K562 (cell line): ENCODE measurements around the gene C6orf89. TPM values are rescaled to one million over a fixed set of nuclear protein-coding genes. Genes with fewer than 3 reads are reported as not detected.

Experiments used
- ATAC-seq: fragments of 200-7000 bp; cut with Tn5 transposase; 3 replicates; pipeline ENCODE4 v1.9.1; 2020; ENCODE audit warnings: moderate library complexity
- BruUV-seq: library from RNA; stranded (reverse); fragments of 400-500 nt; replicated peaks from 2 replicates; lab custom pipeline; 2021; lab: Mats Ljungman, UMichigan
- CTCF ChIA-PET: fragments of 300-600 bp; formaldehyde crosslinking; extraction: SDS; loops from one replicate; lab custom pipeline; 2021; ENCODE audit warnings: low intra/inter-chr PET ratio; lab: Yijun Ruan, JAX
- POLR2A ChIA-PET: fragments of 300-600, 350-650 bp; sonication (Branson Sonifier 250); formaldehyde crosslinking; extraction: SDS; loops from one replicate; lab custom pipeline; 2021; ENCODE audit warnings: antibody characterized with exemption, inconsistent platforms; lab: Yijun Ruan, JAX
- DNase-seq, 4 experiments: peaks; one replicate each; pipeline versions ENCODE4 v3.0.0 to v3.0.0-alpha.2; 2011 to 2018; ENCODE audit warnings: low spot score in 3 of 4, mixed read lengths in 3 of 4; ENCODE audit errors: extremely low read depth in 1 of 4
- FAIRE-seq: peaks from 2 replicates; lab custom pipeline; 2011; peaks lifted over from hg19 to GRCh38; lab: Jason Lieb, UNC
- H2AFZ ChIP-seq: 2 replicates; pipeline ENCODE4 v1.6.0; 2011; ENCODE audit warnings: low read depth, low read length, control low read depth, inconsistent platforms
- H3K27ac ChIP-seq: fragments of 200-600 bp; 3 replicates; pipeline ENCODE4 v1.8.0; 2011; ENCODE audit warnings: low read depth, mild to moderate bottlenecking, control low read depth, inconsistent platforms, low read length, moderate library complexity, mixed read lengths; ENCODE audit errors: extremely low read depth
- H3K27me3 ChIP-seq, 2 experiments: fragments of 300-600 bp in 1 of 2; 2 replicates in 1 of 2; 3 replicates in 1 of 2; pipeline versions ENCODE4 v1.6.0 to v1.8.0; 2011; ENCODE audit warnings: inconsistent platforms in 2 of 2, low read length in 2 of 2, mild to moderate bottlenecking in 1 of 2, mixed read lengths in 1 of 2, moderate library complexity in 1 of 2; ENCODE audit not compliant: control insufficient read depth in 2 of 2, insufficient read depth in 2 of 2
- H3K36me3 ChIP-seq: fragments of 300-600 bp; 3 replicates; pipeline ENCODE4 v1.8.0; 2011; ENCODE audit warnings: mild to moderate bottlenecking, low read length, inconsistent platforms; ENCODE audit not compliant: control insufficient read depth, insufficient read depth
- H3K4me1 ChIP-seq, 2 experiments: fragments of 200-600 bp in 1 of 2; replicated peaks in 1 of 2; 2 replicates in 1 of 2; 3 replicates in 1 of 2; pipeline versions ENCODE4 v1.5.1 to v1.8.0; 2011; ENCODE audit warnings: inconsistent platforms in 2 of 2, low read length in 2 of 2, mild to moderate bottlenecking in 1 of 2, mixed read lengths in 1 of 2, moderate library complexity in 1 of 2; ENCODE audit not compliant: control insufficient read depth in 2 of 2, insufficient read depth in 2 of 2
- H3K4me2 ChIP-seq: 2 replicates; pipeline ENCODE4 v1.6.1; 2011; ENCODE audit warnings: low read length, control low read depth, inconsistent platforms, mixed read lengths; ENCODE audit not compliant: insufficient read depth
- H3K4me3 ChIP-seq: fragments of 200-600 bp; sonication (generic), shearing (Covaris generic); 2 replicates; pipeline ENCODE4 v1.5.1; 2016; ENCODE audit warnings: control low read depth, inconsistent platforms
- H3K79me2 ChIP-seq: fragments of 200-600 bp; 3 replicates; pipeline ENCODE4 v1.8.0; 2011; ENCODE audit warnings: low read length, inconsistent platforms; ENCODE audit not compliant: control insufficient read depth, insufficient read depth
- H3K9ac ChIP-seq, 2 experiments: 2 replicates each; pipeline versions ENCODE4 v1.6.0 to v1.6.1; 2011; ENCODE audit warnings: low read depth in 2 of 2, low read length in 2 of 2, control low read depth in 1 of 2, inconsistent platforms in 1 of 2, mild to moderate bottlenecking in 1 of 2, mixed read lengths in 1 of 2; ENCODE audit not compliant: insufficient read depth in 1 of 2
- H3K9me1 ChIP-seq: one replicate; pipeline ENCODE4 v1.6.0; 2011; ENCODE audit warnings: inconsistent platforms, mild to moderate bottlenecking, low read length, moderate library complexity; ENCODE audit not compliant: control insufficient read depth, insufficient read depth
- H3K9me3 ChIP-seq: replicated peaks from 2 replicates; pipeline ENCODE4 v1.5.1; 2011; ENCODE audit warnings: low read depth, low read length, inconsistent platforms; ENCODE audit not compliant: control insufficient read depth, insufficient read depth
- H4K20me1 ChIP-seq: replicated peaks from 2 replicates; pipeline ENCODE4 v1.6.1; 2011; ENCODE audit warnings: low read length, inconsistent platforms, mixed read lengths; ENCODE audit not compliant: control insufficient read depth, insufficient read depth
- EWSR1 ChIP-seq: fragments of 450-650 bp; IDR thresholded peaks from 2 replicates; pipeline ENCODE4 v1.6.1; 2018; ENCODE audit warnings: borderline replicate concordance, mild to moderate bottlenecking, low read depth, moderate library complexity; ENCODE audit not compliant: partially characterized antibody
- IRF1 ChIP-seq: sonication (generic); formaldehyde crosslinking; IDR thresholded peaks from 2 replicates; pipeline ENCODE4 v1.8.0; 2022; ENCODE audit warnings: missing genetic modification reagents, mild to moderate bottlenecking, borderline replicate concordance
- NKRF ChIP-seq: fragments of 450-650 bp; IDR thresholded peaks from 2 replicates; pipeline ENCODE4 v1.6.1; 2016; ENCODE audit warnings: borderline replicate concordance
- NR2C1 ChIP-seq, 2 experiments: fragments of 450-650 bp; IDR thresholded peaks; 2 replicates each; pipeline ENCODE4 v1.6.1; 2017; ENCODE audit warnings: mild to moderate bottlenecking in 2 of 2, antibody characterized with exemption in 1 of 2, inconsistent platforms in 1 of 2, missing compliant biosample characterization in 1 of 2, missing genetic modification characterization in 1 of 2
- RBM25 ChIP-seq: fragments of 200-400 bp; formaldehyde crosslinking; IDR thresholded peaks from 2 replicates; pipeline ENCODE4 v1.6.1; 2018; ENCODE audit warnings: low read length, low read depth, moderate library complexity; ENCODE audit not compliant: severe bottlenecking
- TCFL5 ChIP-seq: fragments of 250-450 bp; sonication (Bioruptor Pico); conservative IDR thresholded peaks from 2 replicates; pipeline ENCODE4 v1.6.1; 2021; ENCODE audit warnings: mild to moderate bottlenecking, moderate library complexity, matching md5 sums
- ZNF232 ChIP-seq: sonication (generic); formaldehyde crosslinking; IDR thresholded peaks from 2 replicates; pipeline ENCODE4 v1.8.0; 2022; ENCODE audit warnings: mild to moderate bottlenecking, missing genetic modification reagents
- ZNF609 ChIP-seq: sonication (generic); formaldehyde crosslinking; IDR thresholded peaks from 2 replicates; pipeline ENCODE4 v1.8.1; 2023; ENCODE audit warnings: missing genetic modification reagents, mild to moderate bottlenecking, borderline replicate concordance
- ZNF780A ChIP-seq: fragments of 250-450 bp; sonication (Bioruptor Pico); IDR thresholded peaks from 2 replicates; pipeline ENCODE4 v1.5.0; 2021; ENCODE audit warnings: mild to moderate bottlenecking
- WGBS: fragments of 100-300 bp; shearing (Covaris generic); methylation state at CpG from one replicate; pipeline ENCODE4 v1.1.6; 2016; ENCODE audit warnings: low coverage, mixed read lengths; ENCODE audit not compliant: insufficient coverage; ENCODE audit errors: missing lambda C conversion rate; 5-methylcytosine and 5-hydroxymethylcytosine counted together
- in situ Hi-C: fragments of 300-500 bp; cut with MboI; formaldehyde crosslinking; loops from 4 replicates; pipeline ENCODE4 v1.15.0; 2018; ENCODE audit warnings: inconsistent platforms, mixed read lengths
- intact Hi-C: fragments of 100-400 bp; cut with micrococcal nuclease; formaldehyde crosslinking; loops from 2 replicates; pipeline ENCODE4 v1.14.2; 2022
- polyA plus RNA-seq, 8 experiments: library from polyadenylated mRNA; depleted of rRNA in 4 of 8; stranded (reverse) in 5 of 8; unstranded in 3 of 8; fragments of >200 nt; fragmentation: Nextera tagmentation in 2 of 8; fragmentation: Illumina TruSeq in 1 of 8; extraction: Ambion mirVana in 2 of 8; extraction: Trizol in 1 of 8; gene quantifications; 2 replicates each; pipeline versions ENCODE4 v1.2.1 to v1.2.3, GENCODE V29; 2011 to 2014; ENCODE audit warnings: inconsistent platforms in 1 of 8, missing spikeins in 1 of 8
- total RNA-seq, 7 experiments: library from RNA; depleted of rRNA in 6 of 7; stranded (reverse); fragments of >200 nt in 6 of 7; fragmentation: Illumina TruSeq in 2 of 7; extraction: Trizol in 2 of 7; gene quantifications; 2 replicates each; pipeline versions ENCODE4 v1.2.1 to v1.2.3, GENCODE V29; 2011 to 2021; ENCODE audit warnings: low replicate concordance in 1 of 7

The C6orf89 gene
- total and polyA plus RNA-seq, 9 of the 15 experiments (the other 6 are each of a cell fraction or from before 2014, with no cell fraction given): 35.2 to 111 (median 58.5) TPM

GRCh38 chr6:36962874-36963273 is 77.1 kb downstream of the C6orf89 start:
- Histone ChIP-seq H3K4me3 (no peak overlapping the region), H2AFZ (no peak overlapping the region), H4K20me1 (peaks cover 19% of the 10 kb centered on the region; the same call in 1 of the 2 replicates), H3K9me3 (no peaks in the 10 kb centered on the region), H3K4me1 (peaks cover 23 to 59% of the 10 kb centered on the region in 2 experiments; a peak in 4 of 5 replicates), H3K27ac (no peak overlapping the region), H3K79me2 (no peaks in the 10 kb centered on the region), H3K27me3 (peaks cover 0 to 13% of the 10 kb centered on the region in 2 experiments; a peak in 2 of 5 replicates), H3K4me2 (no peak overlapping the region), H3K36me3 (peaks cover 8% of the 10 kb centered on the region; the same call in 2 of the 3 replicates), H3K9me1 (no peaks in the 10 kb centered on the region), H3K9ac (no peak overlapping the region)
- FAIRE-seq (peak; percentile 62), ATAC-seq (peak; percentile 17; the same call in 1 of the 3 replicates), DNase-seq (peak in 2 of 4 experiments; percentile 62 to 63)
- in situ Hi-C loops (no loop called here), intact Hi-C loops (no loop called here)
- CTCF ChIA-PET: no interaction called here
- no TSS peak for BruUV-seq
- WGBS: 39% methylated on average over 12 of the region's 12 CpGs
- POLR2A ChIA-PET: interaction anchor here (0.6 to 1.4 kb wide), 5 partner anchors 9 to 1079 kb away, joined by 3 to 6 read pairs (median 3); partner anchors contain the start of genes MTCH1 and PI16
- no peak for TF ChIP-seq NR2C1 (IDR thresholded peaks at IDR 0.05)
- no peak for TF ChIP-seq NR2C1 (tag; IDR thresholded peaks at IDR 0.05)
- no peak for TF ChIP-seq RBM25
- TF ChIP-seq ZNF609 (CRISPR knock-in tag): no peak
- TF ChIP-seq ZNF780A (CRISPR knock-in tag): no peak
- TF ChIP-seq IRF1: no peak
- TF ChIP-seq EWSR1: no peak
- no peak for TF ChIP-seq NKRF
- TF ChIP-seq TCFL5 (CRISPR knock-in tag): no peak
- TF ChIP-seq ZNF232 (CRISPR knock-in tag): no peak
